AG08396 (cell line): ENCODE data around the gene EEF2K.

Experiments
- DNase-seq: peaks from one replicate; pipeline ENCODE4 v3.0.0; 2012; ENCODE audit warnings: low spot score, mixed read lengths

The EEF2K gene

DNA sequence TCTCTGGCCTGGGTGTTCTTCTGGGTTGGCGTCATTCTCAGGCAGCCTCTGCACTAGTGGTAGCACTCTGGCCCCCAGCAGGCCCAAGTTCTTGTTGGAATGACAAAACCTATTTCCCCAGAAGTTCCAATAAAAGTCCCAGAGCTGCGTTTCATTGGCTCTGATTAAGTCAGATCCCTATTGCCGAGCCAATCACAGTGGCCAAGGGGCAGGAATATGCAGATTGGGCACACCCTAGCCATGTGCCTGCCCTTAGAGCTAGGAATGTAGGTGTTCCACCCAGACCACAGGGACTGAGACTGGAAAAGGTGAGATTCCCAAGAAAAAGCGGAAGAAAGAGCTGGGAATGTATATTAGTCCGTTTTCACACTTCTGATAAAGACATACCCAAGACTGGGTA is 46.2 kb downstream of the EEF2K start:
- DNase-seq, result no peak

DNA sequence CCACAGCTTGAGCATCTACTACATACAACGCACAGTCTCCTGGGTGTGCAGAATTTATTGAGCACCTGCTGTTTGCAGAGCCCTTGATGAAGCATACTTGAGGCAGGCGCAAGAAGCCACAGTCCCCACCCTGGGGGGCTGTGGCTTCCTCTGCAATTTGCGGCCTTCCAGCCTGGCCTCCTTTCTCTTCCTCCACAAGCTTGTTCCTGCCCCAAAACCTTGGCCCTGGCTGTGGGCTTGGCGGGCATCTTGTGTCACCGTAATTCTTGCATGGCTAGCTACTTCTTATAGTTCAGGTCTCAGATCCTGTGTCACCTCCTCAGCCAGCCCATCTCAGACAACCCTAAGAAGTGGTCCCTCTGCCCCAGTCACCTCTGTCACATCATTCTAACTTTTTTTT is 47.2 kb downstream of the EEF2K start:
- DNase-seq, result no peak

DNA sequence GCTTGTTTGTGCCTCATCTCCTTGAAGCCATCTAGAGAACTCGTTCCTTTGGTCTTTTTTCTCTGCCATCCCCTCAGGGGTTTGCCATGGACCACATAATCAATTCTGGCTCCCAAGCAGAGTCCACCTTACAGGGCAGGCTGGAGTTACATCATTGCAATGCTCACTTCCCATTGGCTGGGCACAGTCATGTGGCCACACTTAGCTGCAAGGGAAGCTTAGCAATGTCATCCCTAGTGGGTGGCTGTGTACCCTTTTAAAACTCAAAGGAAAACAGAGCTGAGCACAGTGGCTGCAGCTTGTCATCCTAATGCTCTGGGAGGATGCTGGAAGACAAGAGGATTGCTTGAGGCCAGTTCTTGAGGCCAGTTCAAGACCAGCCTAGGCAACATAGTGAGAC is 49.3 kb downstream of the EEF2K start:
- no peak for DNase-seq

DNA sequence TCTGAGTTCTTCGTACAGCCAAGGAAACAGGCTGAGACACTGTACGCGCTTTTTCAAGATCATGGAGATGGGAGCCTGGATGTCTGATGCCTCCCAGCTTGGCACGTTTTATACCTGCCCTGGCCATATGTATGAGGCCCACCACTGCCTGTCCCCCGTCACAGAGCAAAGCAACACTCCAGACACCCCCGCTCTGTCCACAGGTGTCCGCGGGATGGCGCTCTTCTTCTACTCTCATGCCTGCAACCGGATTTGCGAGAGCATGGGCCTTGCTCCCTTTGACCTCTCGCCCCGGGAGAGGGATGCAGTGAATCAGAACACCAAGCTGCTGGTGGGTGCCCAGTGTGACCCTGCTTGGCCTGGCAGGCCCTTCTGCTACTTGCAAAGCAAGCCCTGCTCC is 51.4 kb downstream of the EEF2K start:
- no peak for DNase-seq

DNA sequence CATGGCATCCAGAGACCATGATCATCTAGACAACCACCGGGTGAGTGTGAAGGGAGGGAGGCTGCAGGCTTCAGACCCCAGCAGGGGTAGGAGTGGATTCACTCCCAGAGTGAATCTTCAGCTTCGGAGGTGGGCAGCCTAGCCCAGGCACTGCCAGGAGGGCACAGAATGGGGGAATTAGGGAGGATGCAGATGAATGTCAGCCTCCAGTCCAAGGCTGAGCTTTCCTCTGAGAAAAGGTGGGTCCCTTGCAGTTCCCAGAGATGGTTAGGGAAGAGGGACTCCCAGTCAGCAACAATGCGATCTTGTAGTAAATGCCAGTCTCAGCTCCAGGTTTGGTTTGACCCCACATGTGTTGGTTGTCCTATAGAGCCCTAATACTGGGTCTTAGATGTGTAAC is 54.4 kb downstream of the EEF2K start:
- no peak for DNase-seq

DNA sequence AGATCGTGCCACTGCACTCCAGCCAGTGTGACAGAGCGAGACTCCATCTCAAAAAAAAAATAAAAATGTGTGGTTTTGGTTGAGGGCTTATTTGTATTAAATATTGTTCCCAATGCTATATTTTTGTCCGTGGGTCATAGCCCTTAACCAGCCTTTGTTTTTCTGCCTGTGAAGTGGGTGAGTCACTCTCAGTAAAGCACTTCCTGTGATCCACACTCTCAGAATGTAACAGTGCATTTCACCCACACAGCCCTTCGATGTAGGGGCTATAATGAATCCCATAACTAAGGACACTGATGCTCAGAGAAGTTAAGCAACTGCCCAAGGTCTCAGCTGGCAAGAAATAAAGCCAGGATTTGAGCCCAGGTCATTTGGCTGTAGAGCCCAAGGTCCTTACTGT is 56.4 kb downstream of the EEF2K start:
- no peak for DNase-seq

DNA sequence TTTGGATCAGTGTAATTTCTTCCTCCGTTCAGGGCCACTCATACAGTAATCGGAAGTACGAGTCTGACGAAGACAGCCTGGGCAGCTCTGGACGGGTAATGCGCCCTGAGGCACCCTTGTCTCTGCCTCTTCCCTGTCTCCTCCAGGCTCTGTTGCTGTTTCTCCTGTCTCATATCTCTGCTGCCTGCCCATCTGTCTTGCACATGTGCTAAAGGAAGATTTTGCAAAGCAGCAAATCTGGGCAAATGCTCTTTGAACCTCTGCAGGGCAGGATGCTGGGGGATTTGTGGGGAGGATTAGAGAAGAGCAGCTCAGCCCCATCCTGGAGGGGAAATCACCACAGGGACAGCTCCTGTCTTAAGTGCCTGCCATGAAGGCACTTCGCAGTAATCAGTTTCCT is 58.7 kb downstream of the EEF2K start:
- no peak for DNase-seq

DNA sequence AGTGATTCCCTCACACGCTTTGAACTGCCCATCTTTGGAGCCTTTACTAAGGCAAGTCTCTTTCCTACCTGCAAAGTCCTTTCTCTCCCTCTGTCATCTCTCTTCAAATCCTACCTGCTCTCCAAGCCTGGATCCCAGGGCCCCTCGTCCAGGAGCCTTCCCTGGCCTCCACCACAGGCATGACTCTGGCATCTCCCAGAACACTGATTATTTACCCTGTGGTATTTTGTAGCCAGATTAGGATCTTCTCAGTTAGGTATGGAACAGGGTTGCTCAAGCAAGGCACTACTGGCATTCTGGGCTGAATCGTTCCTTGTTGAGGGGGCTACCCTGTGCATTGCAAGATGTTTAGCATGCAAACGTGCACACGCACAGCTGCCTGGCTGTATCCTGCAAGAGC is 59.3 kb downstream of the EEF2K start:
- no peak for DNase-seq

DNA sequence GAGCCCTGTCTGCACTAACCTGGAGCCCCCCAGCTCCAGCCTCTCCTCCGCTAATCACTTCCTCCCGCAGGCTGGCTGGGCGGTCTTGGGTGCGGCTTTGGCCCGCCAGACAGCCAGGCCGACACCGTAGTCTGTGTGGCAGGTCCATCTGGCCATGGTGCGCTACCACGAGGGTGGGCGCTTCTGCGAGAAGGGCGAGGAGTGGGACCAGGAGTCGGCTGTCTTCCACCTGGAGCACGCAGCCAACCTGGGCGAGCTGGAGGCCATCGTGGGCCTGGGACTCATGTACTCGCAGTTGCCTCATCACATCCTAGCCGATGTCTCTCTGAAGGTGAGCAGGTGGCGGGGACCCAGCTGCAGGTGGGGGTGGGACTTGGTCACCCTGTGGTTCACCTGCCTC is 60.5 kb downstream of the EEF2K start:
- no peak for DNase-seq

DNA sequence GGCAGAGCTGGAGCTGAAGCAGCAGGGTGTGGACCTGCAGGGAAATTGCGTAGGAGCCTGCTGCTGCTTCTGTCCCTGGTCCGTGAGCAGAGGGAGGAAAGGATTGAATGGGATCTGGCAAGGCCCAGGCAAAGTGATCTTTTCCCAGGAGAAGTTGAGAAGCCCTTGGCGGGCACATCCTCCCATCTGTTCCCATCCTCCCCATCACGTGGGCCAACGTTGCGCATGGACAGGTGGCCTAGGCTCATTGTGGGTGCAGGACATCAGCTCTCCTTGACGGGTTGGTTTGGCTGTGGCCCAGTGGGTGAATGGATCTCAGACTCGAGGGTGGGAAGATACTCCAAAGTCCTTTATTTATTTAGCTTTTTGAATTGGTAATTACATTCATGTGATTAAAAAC is 61.7 kb downstream of the EEF2K start:
- no peak for DNase-seq

DNA sequence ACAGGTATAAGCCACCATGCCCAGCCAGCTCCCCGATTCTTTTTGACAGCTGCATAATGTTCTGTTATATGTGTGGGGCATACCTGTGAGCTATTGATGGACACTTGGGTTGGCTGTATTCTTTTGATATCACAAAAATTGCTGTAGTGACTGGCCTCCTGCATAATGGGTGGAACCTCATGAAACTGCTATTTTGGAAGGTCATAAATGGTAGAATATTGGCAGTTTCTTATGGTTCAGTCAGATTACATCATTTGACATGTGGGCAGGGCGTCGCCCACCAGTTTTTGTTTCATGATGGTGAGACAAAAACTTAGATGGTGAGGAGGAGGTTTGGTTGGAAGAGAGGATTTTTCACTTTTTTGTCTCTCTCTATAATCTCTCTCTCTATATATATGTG is 64.4 kb downstream of the EEF2K start:
- no peak for DNase-seq

DNA sequence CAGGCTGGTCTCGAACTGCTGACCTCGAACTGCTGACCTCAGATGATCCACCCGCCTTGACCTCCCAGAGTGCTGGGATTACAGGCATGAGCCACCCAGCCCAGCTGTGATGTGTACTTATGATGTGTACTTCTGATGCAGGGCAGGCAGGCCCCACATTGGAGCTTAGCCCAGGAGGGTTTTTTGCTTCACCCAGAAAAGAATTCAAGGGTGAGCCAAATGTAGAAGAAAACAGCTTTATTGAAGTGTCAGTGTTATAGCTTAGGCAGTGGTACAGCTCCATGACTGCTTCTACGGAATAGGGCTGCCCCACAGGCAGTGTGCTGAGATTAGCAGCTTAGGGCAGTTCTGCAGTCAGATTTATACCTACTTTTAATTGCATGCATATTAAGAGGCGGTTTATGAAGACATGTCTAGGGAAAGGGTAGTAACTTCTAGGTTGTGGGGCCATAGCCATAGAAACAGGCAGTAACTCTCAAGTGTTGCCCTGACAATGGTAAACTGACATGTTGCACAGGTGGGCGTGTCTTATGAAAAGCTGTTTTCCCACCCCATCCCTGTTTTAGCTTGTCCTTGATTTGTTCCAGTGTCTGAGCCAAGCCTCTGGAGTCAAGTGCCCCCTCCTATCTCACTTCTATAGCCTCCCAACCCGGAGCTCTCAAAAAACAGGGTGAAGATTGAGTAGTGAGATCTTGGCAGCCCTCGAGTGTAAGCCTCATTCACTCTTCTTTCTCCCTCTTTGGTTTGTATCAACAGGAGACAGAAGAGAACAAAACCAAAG is 67.0 kb downstream of the EEF2K start:
- no peak for DNase-seq

DNA sequence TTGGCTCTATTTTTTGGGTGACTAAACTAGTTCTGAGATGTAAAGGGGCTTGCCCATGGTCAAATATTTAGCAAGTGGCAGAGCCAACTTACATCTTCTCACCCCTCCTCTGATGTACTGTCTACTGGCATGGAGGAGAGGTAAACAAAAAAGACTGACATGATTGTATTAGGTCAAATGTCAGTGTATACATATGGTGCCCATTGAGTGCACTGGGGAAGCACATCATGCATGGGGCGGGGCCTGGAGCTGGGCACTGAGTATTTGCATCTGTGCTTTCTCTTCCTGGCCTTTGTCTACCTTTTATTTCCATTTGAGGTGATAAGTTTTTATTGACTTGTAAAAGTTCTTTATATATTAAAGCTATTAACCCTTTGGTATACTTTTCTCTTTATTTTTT is 68.8 kb downstream of the EEF2K start:
- no peak for DNase-seq

DNA sequence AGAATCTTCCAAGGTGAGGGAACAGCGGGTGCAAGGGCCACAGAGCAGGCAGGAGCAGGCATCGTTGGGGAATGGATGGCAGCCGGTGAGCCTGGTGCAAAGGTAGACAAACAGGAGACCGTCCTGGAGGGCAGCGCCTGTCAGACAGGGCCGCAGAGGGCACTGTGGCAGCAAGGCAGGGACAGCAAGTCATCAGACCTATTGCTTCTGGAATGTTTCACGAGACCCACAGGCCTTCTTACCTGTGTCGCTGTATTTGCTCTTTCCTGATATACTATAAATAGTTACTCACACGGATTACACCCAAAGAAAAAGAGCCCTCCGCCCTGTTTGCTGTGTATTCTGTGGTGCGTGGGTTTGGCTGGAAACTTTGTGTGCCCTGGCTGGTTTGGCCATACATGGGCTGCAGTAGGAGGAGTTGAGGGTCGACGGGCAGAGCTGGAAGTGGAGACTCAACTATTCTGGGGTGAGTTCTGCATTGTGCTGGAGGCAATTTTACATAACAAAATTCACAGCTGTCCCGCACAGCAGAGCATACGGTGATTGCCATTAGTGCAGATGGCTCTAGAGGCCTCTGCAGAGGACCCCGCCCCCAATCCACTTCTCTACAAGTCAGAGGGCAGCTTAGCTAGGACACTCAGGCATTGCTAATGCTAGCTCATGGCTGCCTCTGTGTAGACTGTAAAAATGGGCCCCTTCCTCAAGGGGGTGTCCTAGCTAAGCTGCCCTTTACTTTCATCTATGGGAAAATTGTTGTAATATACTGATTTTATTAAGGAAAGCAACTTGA is 72.6 kb downstream of the EEF2K start:
- DNase-seq, result no peak

DNA sequence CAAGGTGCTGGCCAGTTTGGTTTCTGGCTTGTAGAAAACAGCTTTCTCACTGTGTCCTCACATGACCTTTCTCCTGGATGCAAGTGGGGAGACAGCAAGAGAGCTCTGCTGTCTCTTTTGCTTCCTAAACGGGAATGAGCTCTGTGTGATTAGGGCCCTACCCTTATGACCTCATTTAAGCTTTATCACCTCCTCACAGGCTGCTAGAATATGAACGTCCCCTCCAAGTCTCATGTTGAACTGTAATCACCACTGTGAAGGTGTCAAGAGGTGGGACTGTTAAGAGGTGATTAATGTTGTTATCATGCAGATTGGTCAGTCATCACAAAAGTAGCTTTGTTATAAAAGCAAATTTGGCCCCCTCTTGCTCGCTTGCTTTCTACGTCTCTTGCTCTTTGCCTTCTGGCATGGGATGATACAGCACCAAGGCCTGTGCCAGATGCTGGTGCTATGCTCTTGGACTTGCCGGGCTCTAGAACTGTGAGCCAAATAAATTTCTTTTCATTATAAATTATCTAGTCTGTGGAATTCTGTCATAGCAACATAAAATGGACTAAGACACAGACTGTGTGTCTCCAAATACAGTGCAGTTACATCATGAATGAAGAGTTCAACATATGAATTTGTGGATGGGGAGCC is 76.3 kb downstream of the EEF2K start:
- no peak for DNase-seq

DNA sequence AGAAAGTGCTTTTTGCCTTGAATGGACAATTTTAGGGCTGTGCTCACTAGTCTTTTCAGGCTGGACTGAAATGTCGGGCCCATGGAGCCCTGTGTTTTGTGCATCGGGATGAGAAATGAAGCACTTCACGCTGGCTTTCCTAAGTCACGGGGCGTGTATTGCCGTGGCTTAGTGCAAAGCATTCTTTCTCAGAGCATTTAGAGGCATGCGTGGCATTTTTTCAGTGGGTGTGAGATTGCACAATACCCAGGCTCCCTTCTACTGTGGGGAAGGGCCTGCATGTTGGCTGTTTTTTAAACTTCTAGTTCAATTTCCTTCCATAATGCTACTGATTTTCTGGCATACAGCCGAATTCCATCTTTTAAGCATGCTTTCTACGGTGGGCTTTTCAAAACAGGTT is 78.6 kb downstream of the EEF2K start:
- no peak for DNase-seq

DNA sequence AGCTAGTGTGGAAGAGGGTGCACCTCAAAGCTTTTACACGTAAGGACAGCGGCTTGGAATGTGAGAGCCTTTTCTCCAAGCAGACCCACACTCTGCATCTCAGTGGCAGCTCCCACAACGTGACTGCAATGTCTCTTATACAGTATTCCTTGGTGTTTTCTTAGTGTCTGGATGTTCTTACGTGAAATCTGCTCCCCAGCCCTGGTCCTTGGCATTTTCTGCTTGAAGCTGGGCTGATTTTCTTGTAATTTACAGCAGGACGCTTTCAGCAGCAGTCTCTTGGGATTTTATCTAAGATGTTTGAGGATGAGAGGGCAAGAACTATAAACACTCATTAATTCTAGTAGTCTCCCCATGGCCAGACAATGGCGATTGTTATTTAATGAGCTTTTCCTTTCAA is 79.0 kb downstream of the EEF2K start:
- no peak for DNase-seq

DNA sequence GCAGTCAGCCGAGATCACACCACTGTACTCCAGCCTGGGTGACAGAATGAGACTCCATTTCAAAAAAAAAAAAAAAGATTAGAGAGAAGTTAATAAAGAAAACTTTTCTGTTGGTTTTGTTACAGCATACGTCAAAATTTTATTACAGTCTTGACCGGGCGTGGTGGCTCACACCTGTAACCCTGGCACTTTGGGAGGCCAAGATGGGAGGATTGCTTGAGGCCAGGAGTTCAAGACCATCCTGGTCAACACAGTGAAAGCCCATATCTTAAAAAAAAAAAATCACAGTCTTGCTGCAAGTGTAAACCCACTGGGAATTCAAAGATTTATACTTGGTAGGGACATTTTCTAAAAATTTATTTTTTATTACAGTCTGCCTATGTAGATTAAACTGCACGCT is 84.9 kb downstream of the EEF2K start:
- DNase-seq, result no peak

DNA sequence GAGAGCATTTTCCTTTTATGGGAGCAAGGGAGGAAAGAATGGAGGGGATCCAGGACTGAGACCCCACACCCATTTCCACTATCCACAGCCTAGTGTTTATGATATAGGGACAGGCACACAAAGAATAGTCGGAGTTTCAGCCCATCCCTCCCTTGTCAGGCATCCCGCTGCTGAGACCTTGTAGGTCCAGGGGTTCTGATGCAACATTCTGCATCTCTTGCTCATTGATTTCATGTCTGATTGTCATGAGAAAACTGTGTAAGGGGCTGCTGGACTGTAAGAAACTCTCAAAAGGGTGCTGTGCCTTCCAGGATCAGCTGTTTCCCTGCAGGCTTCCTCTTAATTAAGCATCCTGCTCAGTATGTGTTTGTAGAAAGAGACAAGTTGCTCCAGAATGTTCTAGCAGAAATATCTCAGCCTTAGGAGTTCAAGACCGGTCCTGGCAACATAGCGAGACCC is 85.8 kb downstream of the EEF2K start:
- no peak for DNase-seq

DNA sequence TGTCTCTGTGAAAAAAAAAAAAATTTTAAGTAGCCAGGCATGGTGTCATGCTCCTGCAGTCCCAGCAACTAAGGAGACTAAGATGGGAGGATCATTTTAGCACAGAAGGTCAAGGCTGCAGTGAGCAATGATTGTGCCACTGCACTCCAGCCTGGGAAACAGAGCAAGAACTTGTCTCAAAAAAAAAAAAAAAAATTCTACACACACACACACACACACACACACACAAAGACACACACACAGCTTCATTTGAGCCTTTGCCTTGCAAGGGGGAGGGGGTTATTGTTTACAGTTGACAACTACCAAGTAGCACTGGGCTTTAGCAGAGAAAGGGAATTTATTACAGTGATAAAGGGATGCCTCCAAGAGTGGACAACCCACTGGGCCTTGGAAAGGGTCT is 86.2 kb downstream of the EEF2K start:
- DNase-seq, result no peak

DNA sequence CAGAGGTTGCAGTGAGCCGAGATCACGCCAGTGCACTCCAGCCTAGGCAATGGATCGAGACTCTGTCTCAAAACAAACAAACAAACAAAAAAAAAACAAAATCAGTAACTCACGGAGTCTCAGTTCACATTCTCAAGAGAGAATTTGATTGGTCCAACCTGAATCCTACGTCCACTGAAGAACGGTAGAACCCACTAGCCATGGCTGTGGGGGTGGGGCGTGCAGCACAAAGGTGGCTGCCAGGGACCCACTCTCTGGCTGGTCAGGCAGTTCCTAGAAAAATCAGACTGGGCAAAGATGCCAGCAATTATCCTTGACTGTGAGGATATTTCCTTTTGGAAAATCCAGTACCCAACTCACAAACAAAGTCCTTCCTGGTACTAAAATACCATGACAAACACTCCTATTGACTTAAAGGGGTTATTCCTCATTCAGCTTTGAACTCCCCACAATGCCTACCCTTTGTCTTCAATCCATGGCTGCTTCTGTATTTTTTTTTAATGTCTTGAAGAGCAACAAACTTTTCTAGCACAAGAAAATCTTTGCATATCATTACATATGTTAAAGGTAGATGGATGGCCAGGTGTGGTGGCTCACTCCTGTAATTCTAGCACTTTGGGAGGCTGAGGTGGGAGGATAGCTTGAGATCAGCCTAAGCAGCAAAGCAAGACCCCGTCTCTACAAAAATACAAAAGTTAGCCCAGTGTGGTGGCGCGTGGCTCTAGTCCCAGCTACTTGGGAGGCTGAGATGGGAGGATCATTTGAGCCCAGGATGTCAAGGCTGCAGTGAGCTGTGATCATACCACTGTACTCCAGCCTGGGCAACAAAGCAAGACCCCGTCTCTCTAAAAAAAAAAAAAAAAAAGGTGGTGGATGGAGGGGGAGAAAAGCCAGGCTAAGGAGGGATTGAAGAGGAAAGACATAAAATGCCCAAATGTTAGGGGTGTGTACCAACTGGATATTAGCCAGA is 87.3 kb downstream of the EEF2K start:
- no peak for DNase-seq
